B cell (primary cell): ENCODE measurements around the gene MFSD6. TPM values are rescaled to one million over a fixed set of nuclear protein-coding genes. Genes with fewer than 3 reads are reported as not detected.
"Not testable (repeated sequence)": the region's sequence is repeated elsewhere in the genome, so short reads cannot be mapped to it uniquely, and the experiment has no call there.

Experiments
- ATAC-seq: fragments of 200-7000 bp; cut with Tn5 transposase; one replicate; pipeline ENCODE4 v1.10.0; 2021; ENCODE audit warnings: low read depth, mild to moderate bottlenecking, moderate number of reproducible peaks, moderate library complexity
- CTCF ChIA-PET: fragments of 350-600 bp; sonication (Branson Sonifier 250); formaldehyde crosslinking; loops from one replicate; lab custom pipeline; 2021; ENCODE audit warnings: antibody characterized with exemption, inconsistent platforms; lab: Charles Lee
- POLR2A ChIA-PET: fragments of 350-600 bp; sonication (Branson Sonifier 250); formaldehyde crosslinking; loops from one replicate; lab custom pipeline; 2021; ENCODE audit warnings: antibody characterized with exemption; lab: Charles Lee
- DNase-seq: peaks from one replicate; pipeline ENCODE4 v3.0.0; 2013
- H2AFZ ChIP-seq: 2 replicates; pipeline ENCODE4 v1.6.1; 2012; ENCODE audit warnings: mild to moderate bottlenecking, low read depth, low read length; ENCODE audit not compliant: insufficient read depth, poor library complexity, severe bottlenecking
- H3K27ac ChIP-seq, 2 donors: 1 replicate in 1 of 2; 2 replicates in 1 of 2; pipeline ENCODE4 v1.5.1; 2012 to 2013; ENCODE audit warnings: low read length in 2 of 2, mild to moderate bottlenecking in 2 of 2, moderate library complexity in 1 of 2
- H3K27me3 ChIP-seq, 4 experiments: fragments of 200-600 bp in 1 of 4; sonication (generic) in 1 of 4; replicated peaks in 1 of 4; 1 replicate in 2 of 4; 2 replicates in 2 of 4; pipeline versions ENCODE4 v1.6.1 to v1.7.0; 2013 to 2016; ENCODE audit warnings: low read length in 3 of 4, mild to moderate bottlenecking in 2 of 4, mixed read lengths in 1 of 4, moderate library complexity in 1 of 4; ENCODE audit not compliant: insufficient read depth in 4 of 4, control insufficient read depth in 3 of 4; ENCODE audit errors: control extremely low read depth in 1 of 4
- H3K36me3 ChIP-seq, 2 experiments: replicated peaks in 1 of 2; 1 replicate in 1 of 2; 2 replicates in 1 of 2; pipeline versions ENCODE4 v1.6.1 to v1.7.1; 2013; ENCODE audit warnings: low read length in 1 of 2; ENCODE audit not compliant: insufficient read depth in 2 of 2, control insufficient read depth in 1 of 2; ENCODE audit errors: control extremely low read depth in 1 of 2, extremely low read depth in 1 of 2
- H3K4me1 ChIP-seq, 2 donors: fragments of 200-600 bp in 1 of 2; sonication (generic) in 1 of 2; 1 replicate in 1 of 2; 2 replicates in 1 of 2; pipeline versions ENCODE4 v1.5.1 to v1.6.1; 2013 to 2017; ENCODE audit warnings: low read length in 2 of 2; ENCODE audit not compliant: control insufficient read depth in 2 of 2, insufficient read depth in 2 of 2
- H3K4me2 ChIP-seq: replicated peaks from 2 replicates; pipeline ENCODE3; 2012; ENCODE audit warnings: mild to moderate bottlenecking, low read depth, low read length; ENCODE audit not compliant: poor library complexity, severe bottlenecking
- H3K4me3 ChIP-seq, 5 experiments: fragments of 200-600 bp in 1 of 5; sonication (generic) in 1 of 5; 1 replicate in 3 of 5; 2 replicates in 2 of 5; pipeline versions ENCODE4 v1.5.1 to v1.7.0; 2011 to 2016; ENCODE audit warnings: low read length in 4 of 5, mild to moderate bottlenecking in 4 of 5, low read depth in 2 of 5, control low read depth in 1 of 5, moderate library complexity in 1 of 5; ENCODE audit not compliant: insufficient read depth in 1 of 5; ENCODE audit errors: control extremely low read depth in 1 of 5, extremely low read depth in 1 of 5
- H3K79me2 ChIP-seq: fragments of 200-600 bp; sonication (generic); one replicate; pipeline ENCODE4 v1.6.0; 2016; ENCODE audit warnings: low read length; ENCODE audit not compliant: control insufficient read depth, insufficient read depth
- H3K9ac ChIP-seq: fragments of 200-600 bp; sonication (generic); 2 replicates; pipeline ENCODE4 v1.6.1; 2017; ENCODE audit warnings: mild to moderate bottlenecking, low read length, moderate library complexity
- H3K9me3 ChIP-seq, 3 donors: one replicate each; pipeline versions ENCODE4 v1.6.1 to v1.7.1; 2013; ENCODE audit warnings: low read length in 2 of 3; ENCODE audit not compliant: control insufficient read depth in 2 of 3, insufficient read depth in 1 of 3; ENCODE audit errors: control extremely low read depth in 1 of 3
- H4K20me1 ChIP-seq: 2 replicates; pipeline ENCODE4 v1.6.0; 2012; ENCODE audit warnings: mild to moderate bottlenecking, low read length; ENCODE audit not compliant: insufficient read depth, control insufficient read depth, poor library complexity, severe bottlenecking
- H3K27ac Mint-ChIP-seq: one replicate; pipeline ENCODE4 v1.8.0; 2021; ENCODE audit warnings: mixed read lengths
- H3K27me3 Mint-ChIP-seq: one replicate; pipeline ENCODE4 v1.8.0; 2021; ENCODE audit warnings: mixed read lengths
- H3K4me1 Mint-ChIP-seq: one replicate; pipeline ENCODE4 v1.8.0; 2021; ENCODE audit warnings: mixed read lengths
- H3K4me3 Mint-ChIP-seq: one replicate; pipeline ENCODE4 v1.8.0; 2021; ENCODE audit warnings: mixed read lengths
- H3K9me3 Mint-ChIP-seq: one replicate; pipeline ENCODE4 v1.8.0; 2022; ENCODE audit warnings: mixed read lengths; ENCODE audit not compliant: insufficient read depth
- EZH2 ChIP-seq: IDR thresholded peaks from 2 replicates; pipeline ENCODE4 v1.6.1; 2012; ENCODE audit warnings: borderline replicate concordance, low read depth, mild to moderate bottlenecking, moderate library complexity, low read length; ENCODE audit not compliant: insufficient read depth, poor library complexity, severe bottlenecking
- whole genome bisulfite sequencing: methylation state at CpG from one replicate; pipeline ENCODE4 v1.1.5; 2013; ENCODE audit warnings: missing lambda C conversion rate; ENCODE audit not compliant: insufficient coverage; 5-methylcytosine and 5-hydroxymethylcytosine counted together
- intact Hi-C: fragments of 100-400 bp; cut with micrococcal nuclease; formaldehyde crosslinking; loops from one replicate; pipeline ENCODE4 v1.10.0; 2022
- polyA plus RNA-seq: library from polyadenylated mRNA; depleted of rRNA; stranded (reverse); fragments of >200 nt; gene quantifications from 2 replicates; pipeline ENCODE4 v1.2.3, GENCODE V29; 2012
- total RNA-seq, 2 donors: library from RNA; stranded (reverse); fragments of 120-200 nt in 1 of 2; gene quantifications; 1 replicate in 1 of 2; 2 replicates in 1 of 2; pipeline versions ENCODE4 v1.2.3 to v1.2.4, GENCODE V29; 2013 to 2022
- TF ChIP-seq, protein P1 (sequence below): fragments of 200-600 bp; IDR thresholded peaks from one replicate; pipeline ENCODE4 v1.8.0; 2022; ENCODE audit warnings: antibody characterized with exemption, mild to moderate bottlenecking

Gene MFSD6
- total and polyA plus RNA-seq, 2 donors (not counting 1 experiment from before 2014, with no cell fraction given) = 13.5 to 33.8 TPM

DNA sequence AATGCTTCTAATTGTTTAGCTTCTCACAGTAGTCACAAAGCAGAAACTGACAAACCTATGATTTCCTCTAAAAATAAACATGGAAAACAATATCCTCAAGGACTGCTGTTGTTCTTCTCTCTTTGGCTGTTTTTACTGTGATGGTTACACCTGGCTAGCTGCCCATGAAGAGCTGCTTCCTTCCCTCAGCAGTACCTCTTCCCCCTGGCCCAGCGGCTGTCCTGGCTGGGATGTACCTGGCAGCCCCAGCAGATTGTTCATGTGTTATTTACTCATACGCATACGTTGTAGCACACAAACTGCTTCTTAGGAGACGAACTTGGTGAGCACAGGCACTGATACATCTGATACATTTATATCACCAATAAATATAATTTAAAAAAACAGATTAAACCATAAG lies 99.0 kb downstream of the MFSD6 start:
- intact Hi-C loops = loop anchor here (2.0 kb wide), 1 partner anchor 16 kb away; no protein-coding TSS in a partner anchor
- ATAC-seq = peak; percentile 39
- peaks cover 17 to 23% of the 10 kb centered on the region in 2 donors for H3K4me1 ChIP-seq

DNA sequence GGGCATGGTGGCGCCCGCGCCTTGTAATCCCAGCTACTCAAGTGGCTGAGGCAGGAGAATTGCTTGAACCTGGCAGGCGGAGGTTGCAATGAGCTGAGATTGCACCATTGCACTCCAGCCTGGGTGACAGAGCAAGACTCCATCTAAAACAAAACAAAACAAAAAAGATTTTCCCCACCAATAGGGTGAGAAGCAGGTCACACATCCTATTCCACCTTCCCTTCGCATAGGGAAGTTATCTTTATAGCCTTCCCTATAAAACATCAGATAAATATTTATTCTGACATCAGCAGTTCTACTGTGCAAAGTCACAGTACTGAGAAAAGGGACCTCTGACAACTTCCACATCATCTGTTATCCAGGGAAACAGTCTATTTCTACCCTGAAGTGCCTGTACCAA lies 101.7 kb downstream of the MFSD6 start:
- CTCF ChIA-PET = interaction anchor here (0.7 kb wide), 1 partner anchor 492 kb away, joined by 3 read pairs; no protein-coding TSS in a partner anchor
- H3K4me3 Mint-ChIP-seq = not testable (repeated sequence)

More for the DNA sequence above, 99.0 kb downstream of the MFSD6 start:
- H3K79me2 ChIP-seq = no peaks in the 10 kb centered on the region
- H3K27me3 ChIP-seq = no peaks in the 10 kb centered on the region
- H2AFZ ChIP-seq = no peak overlapping the region
- H4K20me1 ChIP-seq = no peaks in the 10 kb centered on the region
- H3K9ac ChIP-seq = peak overlapping the region; percentile 3
- H3K9me3 Mint-ChIP-seq = no peaks in the 10 kb centered on the region
- ChIA-PET POLR2A (no interaction called here), CTCF (interaction anchor here (1.0 kb wide), 1 partner anchor 96 kb away, joined by 4 read pairs; no protein-coding TSS in a partner anchor)
- H3K4me3 Mint-ChIP-seq = peak overlapping the region; percentile 45
- no peak overlapping the region for H3K4me3 ChIP-seq
- 20% methylated on average over 1 of the region's 4 CpGs for WGBS
- H3K4me2 ChIP-seq = peak overlapping the region; percentile 28
- H3K4me1 Mint-ChIP-seq = peaks cover 24% of the 10 kb centered on the region
- peak; percentile 28 for DNase-seq
- no peaks in the 10 kb centered on the region for H3K9me3 ChIP-seq
- no peaks in the 10 kb centered on the region for H3K27me3 Mint-ChIP-seq
- TF ChIP-seq, protein P1, sequence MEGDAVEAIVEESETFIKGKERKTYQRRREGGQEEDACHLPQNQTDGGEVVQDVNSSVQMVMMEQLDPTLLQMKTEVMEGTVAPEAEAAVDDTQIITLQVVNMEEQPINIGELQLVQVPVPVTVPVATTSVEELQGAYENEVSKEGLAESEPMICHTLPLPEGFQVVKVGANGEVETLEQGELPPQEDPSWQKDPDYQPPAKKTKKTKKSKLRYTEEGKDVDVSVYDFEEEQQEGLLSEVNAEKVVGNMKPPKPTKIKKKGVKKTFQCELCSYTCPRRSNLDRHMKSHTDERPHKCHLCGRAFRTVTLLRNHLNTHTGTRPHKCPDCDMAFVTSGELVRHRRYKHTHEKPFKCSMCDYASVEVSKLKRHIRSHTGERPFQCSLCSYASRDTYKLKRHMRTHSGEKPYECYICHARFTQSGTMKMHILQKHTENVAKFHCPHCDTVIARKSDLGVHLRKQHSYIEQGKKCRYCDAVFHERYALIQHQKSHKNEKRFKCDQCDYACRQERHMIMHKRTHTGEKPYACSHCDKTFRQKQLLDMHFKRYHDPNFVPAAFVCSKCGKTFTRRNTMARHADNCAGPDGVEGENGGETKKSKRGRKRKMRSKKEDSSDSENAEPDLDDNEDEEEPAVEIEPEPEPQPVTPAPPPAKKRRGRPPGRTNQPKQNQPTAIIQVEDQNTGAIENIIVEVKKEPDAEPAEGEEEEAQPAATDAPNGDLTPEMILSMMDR = no peak
- TF ChIP-seq EZH2 = no peak
- H3K36me3 ChIP-seq = peaks cover 2 to 29% of the 10 kb centered on the region in 2 experiments
- peak overlapping the region; percentile 83 for H3K27ac Mint-ChIP-seq
- peak overlapping the region in 1 of 2 donors; percentile 60 for H3K27ac ChIP-seq

More for the DNA sequence above, 101.7 kb downstream of the MFSD6 start:
- H3K4me1 Mint-ChIP-seq = peaks cover 24% of the 10 kb centered on the region
- H2AFZ ChIP-seq, H3K9ac ChIP-seq, H3K27ac Mint-ChIP-seq, H3K27ac ChIP-seq, H3K27me3 ChIP-seq, H3K4me2 ChIP-seq, H3K9me3 Mint-ChIP-seq, H3K79me2 ChIP-seq, H3K9me3 ChIP-seq, POLR2A ChIA-PET, H3K4me3 ChIP-seq, DNase-seq, H4K20me1 ChIP-seq, ATAC-seq, H3K27me3 Mint-ChIP-seq: not testable (repeated sequence)
- intact Hi-C loops = loop anchor here (2.0 kb wide), 1 partner anchor 127 kb away; no protein-coding TSS in a partner anchor
- Histone ChIP-seq H3K36me3 (peaks cover 2 to 15% of the 10 kb centered on the region in 2 experiments), H3K4me1 (peaks cover 17 to 23% of the 10 kb centered on the region in 2 donors)
- 94% methylated on average over 5 of the region's 5 CpGs for WGBS
